ENCODE results near the gene BLOC1S1. TPM values are rescaled to one million over a fixed set of nuclear protein-coding genes. Genes with fewer than 3 reads are reported as not detected.

BLOC1S1 gene
- total and polyA plus RNA-seq, 5 experiments from 2014 or later: 62.9 to 133 (median 84.3) TPM

GRCh38 chr12:55696796-55697462, 18.9 kb upstream of the BLOC1S1 start:
- H3K9me3 Mint-ChIP-seq: no peaks in the 10 kb centered on the region
- H3K36me3 Mint-ChIP-seq: no peaks in the 10 kb centered on the region
- no peak overlapping the region for H3K4me3 Mint-ChIP-seq
- H3K27ac Mint-ChIP-seq: peak overlapping the region in 2 of 10 donors; percentile 21 to 51
- no peaks in the 10 kb centered on the region for H3K27me3 Mint-ChIP-seq
- ATAC-seq (no peak), DNase-seq (peak in 1 of 10 donors; percentile 31)
- POLR2A ChIA-PET: no interaction called here
- peaks cover 0 to 2% (median under 1%) of the 10 kb centered on the region in 4 donors for H3K4me1 Mint-ChIP-seq

DNA sequence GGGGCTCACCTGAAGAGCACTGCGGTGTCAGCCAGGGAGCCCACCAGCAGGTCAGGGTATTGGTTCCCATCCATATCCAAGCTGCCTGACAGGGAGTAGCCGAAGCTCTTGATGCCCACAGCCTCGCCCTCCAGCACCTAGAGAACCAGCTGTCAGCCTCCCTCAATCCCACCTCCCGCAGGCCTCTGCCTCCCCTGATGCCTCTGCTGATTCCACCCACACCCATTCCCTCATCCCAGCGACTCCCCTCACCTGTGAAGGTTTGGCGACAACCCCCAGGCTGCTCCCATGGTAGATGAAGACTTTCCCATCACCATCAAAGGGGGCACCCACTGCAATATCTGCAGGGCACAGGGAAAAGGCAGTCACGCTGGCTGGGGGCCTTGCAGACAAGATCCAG, 18.2 kb upstream of the BLOC1S1 start:
- Mint-ChIP-seq H3K36me3 (no peaks in the 10 kb centered on the region), H3K4me3 (no peak overlapping the region), H3K9me3 (no peaks in the 10 kb centered on the region), H3K27me3 (no peaks in the 10 kb centered on the region), H3K4me1 (peaks cover 0 to 2% (median under 1%) of the 10 kb centered on the region in 4 donors), H3K27ac (peak overlapping the region in 1 of 10 donors; percentile 51)
- POLR2A ChIA-PET: no interaction called here
- no peak for ATAC-seq
- DNase-seq: peak in 1 of 10 donors; percentile 41

- H3K36me3 Mint-ChIP-seq: no peaks in the 10 kb centered on the region
- H3K27me3 Mint-ChIP-seq: no peaks in the 10 kb centered on the region
- no peak for ATAC-seq
- DNase-seq: peak in 1 of 10 donors; percentile 62
- peaks cover 0 to 2% (median under 1%) of the 10 kb centered on the region in 4 donors for H3K4me1 Mint-ChIP-seq
- no peaks in the 10 kb centered on the region for H3K9me3 Mint-ChIP-seq
- H3K4me3 Mint-ChIP-seq: no peak overlapping the region
- POLR2A ChIA-PET: no interaction called here
- no peak overlapping the region for H3K27ac Mint-ChIP-seq
Observed at GRCh38 chr12:55698241-55698955, 17.4 kb upstream of the BLOC1S1 start.

GRCh38 chr12:55698965-55699364, 16.9 kb upstream of the BLOC1S1 start:
- DNase-seq (no peak), ATAC-seq (no peak)
- Mint-ChIP-seq H3K36me3 (no peaks in the 10 kb centered on the region), H3K27me3 (no peaks in the 10 kb centered on the region), H3K9me3 (no peaks in the 10 kb centered on the region), H3K27ac (no peak overlapping the region), H3K4me1 (peaks cover 0 to 2% (median under 1%) of the 10 kb centered on the region in 4 donors), H3K4me3 (no peak overlapping the region)
- POLR2A ChIA-PET: no interaction called here

GRCh38 chr12:55699471-55700055, 16.3 kb upstream of the BLOC1S1 start:
- H3K4me1 Mint-ChIP-seq: peaks cover 0 to 2% (median under 1%) of the 10 kb centered on the region in 4 donors
- DNase-seq (peak in 1 of 10 donors; percentile 31), ATAC-seq (no peak)
- POLR2A ChIA-PET: no interaction called here
- no peaks in the 10 kb centered on the region for H3K27me3 Mint-ChIP-seq
- peak overlapping the region in 3 of 10 donors; percentile 15 to 61 (median 55) for H3K27ac Mint-ChIP-seq
- H3K36me3 Mint-ChIP-seq: no peaks in the 10 kb centered on the region
- H3K9me3 Mint-ChIP-seq: no peaks in the 10 kb centered on the region
- no peak overlapping the region for H3K4me3 Mint-ChIP-seq

DNA sequence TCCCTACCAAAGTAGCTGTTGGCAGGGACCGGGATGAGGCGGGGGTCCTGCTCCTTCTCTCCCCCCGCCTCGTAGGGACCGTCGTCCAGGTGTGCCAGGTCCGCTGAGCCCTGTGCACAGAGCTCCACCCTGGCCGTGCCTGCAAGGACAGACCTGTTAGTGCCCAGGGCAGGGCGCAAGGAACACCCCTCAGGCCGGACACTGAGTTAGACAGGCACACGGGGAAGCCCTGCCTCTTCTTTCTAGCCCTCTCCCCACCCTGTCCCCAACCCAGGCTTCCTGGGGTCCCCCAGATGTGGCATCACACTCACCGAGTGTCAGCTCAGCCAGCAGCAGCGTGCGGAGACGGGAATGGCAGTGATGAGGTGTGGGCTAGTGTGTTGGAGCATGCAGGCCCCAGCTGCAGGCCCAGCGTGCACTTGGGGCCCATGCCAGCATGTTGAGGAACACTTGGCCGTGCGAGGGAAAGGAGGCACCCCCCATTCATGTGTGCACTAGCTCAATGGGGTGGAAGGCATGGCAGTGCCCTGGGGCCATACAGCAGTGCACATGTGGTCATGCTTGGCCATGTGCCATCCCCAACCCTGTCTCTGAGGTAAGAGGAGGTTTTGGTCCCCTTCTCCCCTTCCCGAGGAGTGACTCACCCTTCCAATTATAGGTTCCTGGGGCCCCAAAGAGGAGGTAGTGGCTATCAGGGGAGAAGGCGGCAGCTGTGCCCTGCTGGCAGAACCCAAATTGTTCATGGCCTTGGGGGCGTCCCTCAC, 15.4 kb upstream of the BLOC1S1 start:
- no peak overlapping the region for H3K27ac Mint-ChIP-seq
- peak in 1 of 10 donors; percentile 55 for DNase-seq
- no peaks in the 10 kb centered on the region for H3K36me3 Mint-ChIP-seq
- no peaks in the 10 kb centered on the region for H3K9me3 Mint-ChIP-seq
- POLR2A ChIA-PET: no interaction called here
- peaks cover 0 to 2% (median under 1%) of the 10 kb centered on the region in 4 donors for H3K4me1 Mint-ChIP-seq
- ATAC-seq: no peak
- no peak overlapping the region for H3K4me3 Mint-ChIP-seq
- H3K27me3 Mint-ChIP-seq: no peaks in the 10 kb centered on the region

DNA sequence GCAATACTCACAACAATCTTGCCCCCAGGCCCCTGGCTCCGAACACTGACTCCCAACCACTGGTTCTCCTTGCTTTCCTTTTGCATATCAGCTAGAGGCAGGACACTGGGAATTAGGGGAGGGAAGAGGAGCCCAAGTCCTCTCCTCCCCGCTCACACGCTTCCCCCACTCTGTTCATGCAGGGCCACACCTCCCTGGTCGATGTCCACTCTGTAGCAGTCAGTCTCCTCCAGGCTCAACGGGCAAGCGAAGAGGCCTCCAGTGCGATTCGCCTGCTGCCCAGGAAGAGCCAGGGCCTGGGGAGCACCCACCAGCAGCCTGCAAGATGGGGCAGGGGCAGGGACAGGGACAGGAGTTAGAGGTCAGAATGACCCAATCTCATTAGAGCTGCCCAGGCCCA, 13.0 kb upstream of the BLOC1S1 start:
- peak overlapping the region in 1 of 10 donors; percentile 37 for H3K27ac Mint-ChIP-seq
- H3K27me3 Mint-ChIP-seq: peaks cover 0 to 12% (median 7%) of the 10 kb centered on the region in 5 donors
- H3K4me1 Mint-ChIP-seq: peaks cover 5 to 8% (median 7%) of the 10 kb centered on the region in 4 donors
- H3K9me3 Mint-ChIP-seq: no peaks in the 10 kb centered on the region
- ATAC-seq: no peak
- DNase-seq: peak in 1 of 10 donors; percentile 54
- H3K36me3 Mint-ChIP-seq: no peaks in the 10 kb centered on the region
- no peak overlapping the region for H3K4me3 Mint-ChIP-seq
- POLR2A ChIA-PET: no interaction called here

DNA sequence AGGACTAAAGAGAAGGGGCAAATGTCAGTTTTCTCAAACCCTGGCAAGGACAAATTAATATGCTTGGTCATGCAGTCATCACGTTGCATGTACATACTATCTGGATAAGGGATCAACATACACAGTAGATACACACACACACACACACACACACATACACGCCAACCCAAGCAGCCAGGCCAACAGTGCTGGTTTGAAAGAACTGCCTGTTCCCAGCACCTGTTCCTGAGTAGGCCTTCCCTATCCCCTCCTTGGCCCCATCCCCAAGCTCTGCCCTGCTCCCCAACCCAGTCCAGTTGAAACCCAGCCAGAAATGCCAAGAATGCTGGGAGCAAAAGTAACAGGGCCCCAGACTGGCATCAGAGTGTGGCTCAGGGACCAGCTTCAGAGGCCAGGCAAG, 12.6 kb upstream of the BLOC1S1 start:
- Mint-ChIP-seq H3K36me3 (no peaks in the 10 kb centered on the region), H3K4me3 (no peak overlapping the region), H3K27ac (peak overlapping the region in 1 of 10 donors; percentile 37), H3K9me3 (no peaks in the 10 kb centered on the region), H3K4me1 (peaks cover 9 to 13% (median 10%) of the 10 kb centered on the region in 4 donors), H3K27me3 (peaks cover 0 to 16% (median 10%) of the 10 kb centered on the region in 5 donors)
- DNase-seq: no peak
- POLR2A ChIA-PET: no interaction called here
- ATAC-seq: no peak

GRCh38 chr12:55703901-55704761, 11.7 kb upstream of the BLOC1S1 start:
- no peaks in the 10 kb centered on the region for H3K9me3 Mint-ChIP-seq
- ATAC-seq (no peak), DNase-seq (peak in 1 of 10 donors; percentile 14)
- H3K27me3 Mint-ChIP-seq: peaks cover 3 to 25% (median 15%) of the 10 kb centered on the region in 5 donors
- POLR2A ChIA-PET: no interaction called here
- H3K4me3 Mint-ChIP-seq: no peak overlapping the region
- H3K36me3 Mint-ChIP-seq: no peaks in the 10 kb centered on the region
- H3K27ac Mint-ChIP-seq: peak overlapping the region in 1 of 10 donors; percentile 70
- peaks cover 17 to 21% (median 17%) of the 10 kb centered on the region in 4 donors for H3K4me1 Mint-ChIP-seq

DNA sequence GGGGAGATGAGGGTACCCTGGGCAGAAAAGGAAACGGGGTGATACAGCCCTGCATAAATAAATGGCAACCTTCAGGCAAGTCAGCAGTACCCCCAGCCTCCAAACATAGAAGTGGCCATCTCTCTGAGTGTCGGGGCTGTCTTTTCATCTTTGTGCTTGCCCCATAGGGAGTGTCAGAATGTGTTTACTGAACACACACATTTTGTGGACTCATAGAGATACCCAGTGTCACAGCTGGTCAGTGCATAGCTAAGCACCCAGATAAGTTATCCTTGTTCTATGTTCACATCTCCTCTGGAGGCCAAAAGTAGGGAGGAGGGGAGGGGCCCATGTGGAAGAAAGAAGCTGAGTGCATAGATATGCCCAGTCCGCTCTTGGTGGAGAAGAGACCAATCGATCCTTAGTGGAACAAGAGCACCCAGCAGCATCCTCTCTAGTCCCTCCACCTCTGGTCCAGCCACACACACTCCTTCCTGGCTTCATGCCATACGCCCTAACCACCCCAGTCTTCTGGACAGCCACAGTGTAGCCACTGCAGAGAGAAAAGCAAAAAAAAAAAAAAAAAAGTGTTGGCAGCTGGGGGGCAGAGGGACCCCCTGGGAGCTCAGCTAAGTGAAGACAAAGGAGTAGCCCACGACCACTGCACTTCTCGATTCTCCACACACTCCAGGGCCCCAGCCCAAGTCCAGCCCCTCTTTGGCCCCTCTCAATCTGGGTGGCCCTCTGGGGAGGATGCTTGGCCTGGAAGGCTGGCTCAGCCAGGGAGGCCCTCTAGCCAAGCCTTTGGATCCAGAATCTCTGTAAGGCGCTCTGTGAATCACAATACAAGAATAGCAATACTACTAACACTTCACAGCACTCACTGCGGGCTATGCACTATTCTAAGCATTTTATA, 10.8 kb upstream of the BLOC1S1 start:
- POLR2A ChIA-PET: interaction anchor here (0.6 to 2.0 kb wide), 3 partner anchors 11 to 38 kb away, joined by 3 to 5 read pairs (median 3); partner anchors contain the start of genes BLOC1S1 and GDF11
- DNase-seq (peak in 1 of 10 donors; percentile 19), ATAC-seq (no peak)
- peaks cover 5 to 32% (median 21%) of the 10 kb centered on the region in 5 donors for H3K27me3 Mint-ChIP-seq
- no peaks in the 10 kb centered on the region for H3K36me3 Mint-ChIP-seq
- no peak overlapping the region for H3K4me3 Mint-ChIP-seq
- no peaks in the 10 kb centered on the region for H3K9me3 Mint-ChIP-seq
- H3K4me1 Mint-ChIP-seq: peaks cover 17 to 23% (median 19%) of the 10 kb centered on the region in 4 donors
- peak overlapping the region in 1 of 10 donors; percentile 16 for H3K27ac Mint-ChIP-seq

Measured in naive thymus-derived CD8-positive, alpha-beta T cell (primary cell).